HCT116 (cell line): ENCODE measurements around the gene PAK1. TPM values are rescaled to one million over a fixed set of nuclear protein-coding genes. Genes with fewer than 3 reads are reported as not detected.
A peak's percentile ranks its signal among the peaks of the same experiment; 100 is the strongest.

ENCODE experiments used
- ATAC-seq: fragments of 200-7000 bp; cut with Tn5 transposase; 2 replicates; pipeline ENCODE4 v1.9.1; 2020; ENCODE audit warnings: mild to moderate bottlenecking, moderate library complexity
- BruUV-seq: library from RNA; stranded (reverse); fragments of 400-500 nt; replicated peaks from 2 replicates; lab custom pipeline; 2021; lab: Mats Ljungman, UMichigan
- CTCF ChIA-PET: fragments of 300-600 bp; sonication (Branson Sonifier 250); formaldehyde crosslinking; loops from one replicate; lab custom pipeline; 2021; ENCODE audit warnings: antibody characterized with exemption; lab: Charles Lee
- POLR2A ChIA-PET: fragments of 300-600, 350-600 bp; sonication (Branson Sonifier 250); formaldehyde crosslinking; loops from one replicate; lab custom pipeline; 2021; ENCODE audit warnings: antibody characterized with exemption; lab: Charles Lee
- RAD21 ChIA-PET, 2 experiments: fragments of 300-600 bp; sonication (Branson Sonifier 250); formaldehyde crosslinking; loops; one replicate each; lab custom pipeline; 2023; ENCODE audit warnings: low total read pairs in 2 of 2; ENCODE audit not compliant: uncharacterized antibody in 2 of 2, unreplicated experiment in 2 of 2, low non-redundant PET in 1 of 2; lab: Charles Lee
- DNase-seq: peaks from one replicate; pipeline ENCODE4 v3.0.0-alpha.2; 2010; ENCODE audit warnings: low read depth, low spot score
- H2AFZ ChIP-seq: fragments of 200-600 bp; shearing (Covaris generic), sonication (generic); 2 replicates; pipeline ENCODE4 v1.6.1; 2017; ENCODE audit warnings: low read depth, mixed run types, mixed read lengths, antibody characterized with exemption, low read length; ENCODE audit not compliant: poor library complexity, severe bottlenecking
- H3K27ac ChIP-seq: 2 replicates; pipeline ENCODE4 v1.5.1; 2012; ENCODE audit warnings: low read depth, low read length
- H3K27me3 ChIP-seq: fragments of 200-600 bp; sonication (generic); 2 replicates; pipeline ENCODE4 v1.6.1; 2016; ENCODE audit warnings: mixed run types, low read length, mixed read lengths; ENCODE audit not compliant: insufficient read depth
- H3K36me3 ChIP-seq, 2 experiments: fragments of 200-500 bp in 1 of 2; fragments of 200-600 bp in 1 of 2; sonication (Bioruptor generic) in 1 of 2; sonication (generic) in 1 of 2; 2 replicates each; pipeline versions ENCODE4 v1.5.1 to v1.6.1; 2014 to 2016; ENCODE audit warnings: low read length in 2 of 2, inconsistent platforms in 1 of 2, mixed read lengths in 1 of 2, mixed run types in 1 of 2; ENCODE audit not compliant: insufficient read depth in 2 of 2, control insufficient read depth in 1 of 2
- H3K4me1 ChIP-seq, 2 experiments: fragments of 200-600 bp in 1 of 2; sonication (generic) in 1 of 2; 2 replicates each; pipeline versions ENCODE4 v1.5.1 to v1.6.1; 2012 to 2017; ENCODE audit warnings: low read length in 2 of 2, inconsistent platforms in 1 of 2, mild to moderate bottlenecking in 1 of 2, mixed read lengths in 1 of 2, mixed run types in 1 of 2, moderate library complexity in 1 of 2; ENCODE audit not compliant: insufficient read depth in 2 of 2, control insufficient read depth in 1 of 2
- H3K4me2 ChIP-seq: fragments of 200-600 bp; sonication (generic); 2 replicates; pipeline ENCODE4 v1.6.1; 2017; ENCODE audit warnings: mixed run types, low read length, mixed read lengths
- H3K4me3 ChIP-seq, 2 experiments: fragments of 200-600 bp in 1 of 2; sonication (generic) in 1 of 2; replicated peaks in 1 of 2; 2 replicates each; pipeline ENCODE4 v1.5.1; 2011 to 2016; ENCODE audit warnings: low read length in 2 of 2, control low read depth in 1 of 2, low read depth in 1 of 2, mild to moderate bottlenecking in 1 of 2, mixed read lengths in 1 of 2, mixed run types in 1 of 2
- H3K79me2 ChIP-seq: fragments of 200-600 bp; sonication (generic); 2 replicates; pipeline ENCODE4 v1.6.1; 2017; ENCODE audit warnings: mild to moderate bottlenecking, mixed run types, low read length, moderate library complexity, mixed read lengths; ENCODE audit not compliant: insufficient read depth
- H3K9ac ChIP-seq: fragments of 200-600 bp; sonication (generic); 2 replicates; pipeline ENCODE4 v1.6.1; 2016; ENCODE audit warnings: low read length, mixed read lengths
- H3K9me2 ChIP-seq: fragments of 200-600 bp; sonication (generic), shearing (Covaris generic); 2 replicates; pipeline ENCODE4 v1.6.1; 2017; ENCODE audit warnings: mixed run types, mild to moderate bottlenecking, moderate library complexity; ENCODE audit not compliant: insufficient read depth
- H3K9me3 ChIP-seq, 2 experiments: fragments of 200-500 bp in 1 of 2; fragments of 200-600 bp in 1 of 2; sonication (Bioruptor generic) in 1 of 2; sonication (generic) in 1 of 2; 2 replicates each; pipeline ENCODE4 v1.6.1; 2014 to 2017; ENCODE audit warnings: low read length in 2 of 2, mixed read lengths in 2 of 2, inconsistent platforms in 1 of 2, low read depth in 1 of 2, mild to moderate bottlenecking in 1 of 2, mixed run types in 1 of 2, moderate library complexity in 1 of 2; ENCODE audit not compliant: control insufficient read depth in 1 of 2, insufficient read depth in 1 of 2
- H4K20me1 ChIP-seq: fragments of 200-600 bp; sonication (generic), shearing (Covaris generic); 2 replicates; pipeline ENCODE4 v1.6.1; 2017; ENCODE audit warnings: mixed run types, mild to moderate bottlenecking, moderate library complexity; ENCODE audit not compliant: insufficient read depth
- CBX3 ChIP-seq: IDR thresholded peaks from 2 replicates; pipeline ENCODE4 v1.6.1; 2012; ENCODE audit warnings: low read depth
- CTCF ChIP-seq, 3 experiments: fragments of 200-600 bp in 1 of 3; sonication (generic) in 1 of 3; IDR thresholded peaks in 2 of 3; conservative IDR thresholded peaks in 1 of 3; 2 replicates each; pipeline ENCODE4 v1.5.1; 2012 to 2017; ENCODE audit warnings: low read depth in 2 of 3, low read length in 2 of 3, antibody characterized with exemption in 1 of 3, borderline replicate concordance in 1 of 3, control low read depth in 1 of 3, mild to moderate bottlenecking in 1 of 3, mixed read lengths in 1 of 3, mixed run types in 1 of 3, moderate library complexity in 1 of 3; ENCODE audit not compliant: insufficient read depth in 1 of 3
- EGR1 ChIP-seq: IDR thresholded peaks from 2 replicates; pipeline ENCODE4 v1.6.1; 2012; ENCODE audit warnings: low read depth
- ELF1 ChIP-seq: IDR thresholded peaks from 2 replicates; pipeline ENCODE4 v1.6.1; 2012; ENCODE audit warnings: low read depth, borderline replicate concordance
- EZH2phosphoT487 ChIP-seq: fragments of 200-600 bp; IDR thresholded peaks from 2 replicates; pipeline ENCODE4 v1.6.1; 2018; ENCODE audit warnings: antibody characterized with exemption, borderline replicate concordance
- FOSL1 ChIP-seq: IDR thresholded peaks from 2 replicates; pipeline ENCODE4 v1.6.1; 2012; ENCODE audit warnings: low read depth
- JUND ChIP-seq: IDR thresholded peaks from 2 replicates; pipeline ENCODE4 v1.6.1; 2012
- MAX ChIP-seq: IDR thresholded peaks from 2 replicates; pipeline ENCODE4 v1.6.1; 2012
- POLR2AphosphoS5 ChIP-seq: IDR thresholded peaks from 2 replicates; pipeline ENCODE4 v1.6.1; 2011; ENCODE audit warnings: mild to moderate bottlenecking, low read depth, low read length, moderate library complexity
- REST ChIP-seq: IDR thresholded peaks from 2 replicates; pipeline ENCODE4 v1.6.1; 2012; ENCODE audit warnings: low read depth
- SIN3A ChIP-seq: IDR thresholded peaks from 2 replicates; pipeline ENCODE4 v1.6.1; 2012; ENCODE audit warnings: low read depth
- YY1 ChIP-seq: IDR thresholded peaks from 2 replicates; pipeline ENCODE4 v1.6.1; 2011; ENCODE audit warnings: low read length, low read depth, moderate library complexity, mild to moderate bottlenecking; ENCODE audit not compliant: insufficient replicate concordance; ENCODE audit errors: extremely low read depth
- ZBTB33 ChIP-seq: IDR thresholded peaks from 2 replicates; pipeline ENCODE4 v1.6.1; 2011; ENCODE audit warnings: mild to moderate bottlenecking, low read length, moderate library complexity; ENCODE audit not compliant: insufficient replicate concordance; ENCODE audit errors: extremely low read depth
- ZFX ChIP-seq: fragments of 450-650 bp; IDR thresholded peaks from 2 replicates; pipeline ENCODE4 v1.6.1; 2017
- ZNF274 ChIP-seq: fragments of 200-500 bp; sonication (Bioruptor generic); IDR thresholded peaks from 2 replicates; pipeline ENCODE4 v1.6.1; 2014; ENCODE audit warnings: mild to moderate bottlenecking, low read depth, low read length, inconsistent platforms
- intact Hi-C: fragments of 100-400 bp; cut with micrococcal nuclease; formaldehyde crosslinking; loops from 2 replicates; pipeline ENCODE4 v1.10.0; 2022
- total RNA-seq: library from RNA; stranded (reverse); gene quantifications from one replicate; pipeline ENCODE4 v1.2.1, GENCODE V29; 2021; ENCODE audit not compliant: unreplicated experiment

PAK1 gene
- total RNA-seq, 1 experiment from 2014 or later, result 56.1 TPM

- H3K9ac ChIP-seq, result no peak overlapping the region
- no peaks in the 10 kb centered on the region for H3K79me2 ChIP-seq
- no peaks in the 10 kb centered on the region for H4K20me1 ChIP-seq
- no peaks in the 10 kb centered on the region for H3K9me3 ChIP-seq
- no peak overlapping the region for H3K27ac ChIP-seq
- RAD21 ChIA-PET, result no interaction called here
- H3K4me2 ChIP-seq, result no peak overlapping the region
- no peaks in the 10 kb centered on the region for H3K4me1 ChIP-seq
- H2AFZ ChIP-seq, result no peak overlapping the region
- intact Hi-C loops, result no loop called here
- CTCF ChIA-PET, result no interaction called here
- no peaks in the 10 kb centered on the region for H3K36me3 ChIP-seq
- H3K4me3 ChIP-seq, result no peak overlapping the region
- no peak for DNase-seq
- no TSS peak for BruUV-seq
- POLR2A ChIA-PET, result interaction anchor here (0.6 kb wide), 1 partner anchor 1989 kb away, joined by 4 read pairs; no protein-coding TSS in a partner anchor
- TF ChIP-seq YY1, result no peak
- no peak for TF ChIP-seq ZFX
- TF ChIP-seq JUND, result no peak
- TF ChIP-seq REST, result no peak
- TF ChIP-seq ZBTB33, result no peak
- TF ChIP-seq CTCF (IDR thresholded peaks at IDR 0.05 in 2 of 3, conservative IDR thresholded peaks at IDR 0.05 in 1 of 3; ENCODE audit: borderline replicate concordance in 1 of 3, insufficient read depth in 1 of 3, low read depth in 2 of 3, low read length in 2 of 3), result no peak
- no peak for TF ChIP-seq ZNF274
- no peak for TF ChIP-seq EGR1
- TF ChIP-seq CBX3, result no peak
- TF ChIP-seq FOSL1, result no peak
- TF ChIP-seq MAX, result no peak
- no peak for TF ChIP-seq ELF1
- TF ChIP-seq POLR2AphosphoS5, result no peak
- TF ChIP-seq EZH2phosphoT487, result no peak
- no peak for TF ChIP-seq SIN3A
- TF ChIP-seq, all 23 proteins: peak for 0
- Histone ChIP-seq H3K9me2 (no peaks in the 10 kb centered on the region), H3K27me3 (no peaks in the 10 kb centered on the region)
- peak; percentile 58; the same call in 1 of the 2 replicates for ATAC-seq
Observed at GRCh38 chr11:77519847-77520246, 46.0 kb upstream of the PAK1 start.
